ENCODE measurements around the gene GGT1.

GRCh38 chr22:24565077-24565476 lies 37.9 kb upstream of the GGT1 start:
- TF ChIP-seq CTCF (conservative IDR thresholded peaks at IDR 0.05; ENCODE audit: low read length) (no peak), EZH2phosphoT487 (IDR thresholded peaks at IDR 0.05; ENCODE audit: borderline replicate concordance, low read depth, low read length) (no peak)
